Karpas-422 (cell line): Measurements from ENCODE around the gene UBP1. TPM values are rescaled to one million over a fixed set of nuclear protein-coding genes. Genes with fewer than 3 reads are reported as not detected.
A peak's percentile ranks its signal among the peaks of the same experiment; 100 is the strongest.
"Not testable (repeated sequence)": the region's sequence is repeated elsewhere in the genome, so short reads cannot be mapped to it uniquely, and the experiment has no call there.

Experiments
- DNase-seq: peaks from one replicate; pipeline ENCODE4 v3.0.0-alpha.2; 2015
- H2AFZ ChIP-seq: fragments of 200-600 bp; sonication (generic); 2 replicates; pipeline ENCODE4 v1.6.1; 2014; ENCODE audit warnings: antibody characterized with exemption, low read length, mixed read lengths
- H3K27ac ChIP-seq: fragments of 200-600 bp; sonication (generic); 2 replicates; pipeline ENCODE4 v1.5.1; 2014; ENCODE audit warnings: mild to moderate bottlenecking, low read length, moderate library complexity
- H3K27me3 ChIP-seq: fragments of 200-600 bp; sonication (generic); 2 replicates; pipeline ENCODE4 v1.6.1; 2014; ENCODE audit warnings: low read length, mixed read lengths
- H3K36me3 ChIP-seq: fragments of 200-600 bp; sonication (generic); 2 replicates; pipeline ENCODE4 v1.6.1; 2014; ENCODE audit warnings: low read length, mixed read lengths; ENCODE audit not compliant: insufficient read depth
- H3K4me1 ChIP-seq: fragments of 200-600 bp; sonication (generic); 2 replicates; pipeline ENCODE4 v1.6.1; 2014; ENCODE audit warnings: mild to moderate bottlenecking, low read length, mixed read lengths
- H3K4me2 ChIP-seq: fragments of 200-600 bp; sonication (generic); 2 replicates; pipeline ENCODE4 v1.6.1; 2014; ENCODE audit warnings: low read length, low read depth, mild to moderate bottlenecking; ENCODE audit not compliant: poor library complexity, severe bottlenecking
- H3K4me3 ChIP-seq: fragments of 200-600 bp; sonication (generic); 2 replicates; pipeline ENCODE4 v1.5.1; 2014; ENCODE audit warnings: mild to moderate bottlenecking, antibody characterized with exemption, low read length, mixed read lengths
- H3K79me2 ChIP-seq: fragments of 200-600 bp; sonication (generic); 2 replicates; pipeline ENCODE4 v1.6.1; 2014; ENCODE audit warnings: mild to moderate bottlenecking, low read length, mixed read lengths
- H3K9ac ChIP-seq: fragments of 200-600 bp; sonication (generic); 2 replicates; pipeline ENCODE4 v1.6.0; 2014; ENCODE audit warnings: low read length
- H3K9me2 ChIP-seq: fragments of 200-600 bp; sonication (generic), shearing (Covaris generic); replicated peaks from 2 replicates; pipeline ENCODE4 v1.6.0; 2014; ENCODE audit warnings: mild to moderate bottlenecking, low read length, moderate library complexity; ENCODE audit not compliant: insufficient read depth
- H3K9me3 ChIP-seq: fragments of 300-700, 200-600 bp; sonication (generic); 2 replicates; pipeline ENCODE4 v1.6.1; 2014; ENCODE audit warnings: low read length, mixed read lengths
- H4K20me1 ChIP-seq: fragments of 200-600 bp; sonication (generic); 2 replicates; pipeline ENCODE4 v1.6.1; 2014; ENCODE audit warnings: mild to moderate bottlenecking, antibody characterized with exemption, low read length, low read depth; ENCODE audit not compliant: insufficient read depth
- small RNA-seq: library from RNA; depleted of rRNA; stranded (forward); fragments of <200 nt; gene quantifications from one replicate; pipeline ENCODE3, GENCODE V24; 2014
- total RNA-seq: library from RNA; depleted of rRNA; stranded (reverse); fragments of >200 nt; shearing (Covaris generic); gene quantifications from 2 replicates; pipeline ENCODE4 v1.2.3, GENCODE V29; 2014; ENCODE audit warnings: low replicate concordance; rRNA removed

Gene UBP1
- total RNA-seq, 1 experiment from 2014 or later = 95.7 TPM

DNA sequence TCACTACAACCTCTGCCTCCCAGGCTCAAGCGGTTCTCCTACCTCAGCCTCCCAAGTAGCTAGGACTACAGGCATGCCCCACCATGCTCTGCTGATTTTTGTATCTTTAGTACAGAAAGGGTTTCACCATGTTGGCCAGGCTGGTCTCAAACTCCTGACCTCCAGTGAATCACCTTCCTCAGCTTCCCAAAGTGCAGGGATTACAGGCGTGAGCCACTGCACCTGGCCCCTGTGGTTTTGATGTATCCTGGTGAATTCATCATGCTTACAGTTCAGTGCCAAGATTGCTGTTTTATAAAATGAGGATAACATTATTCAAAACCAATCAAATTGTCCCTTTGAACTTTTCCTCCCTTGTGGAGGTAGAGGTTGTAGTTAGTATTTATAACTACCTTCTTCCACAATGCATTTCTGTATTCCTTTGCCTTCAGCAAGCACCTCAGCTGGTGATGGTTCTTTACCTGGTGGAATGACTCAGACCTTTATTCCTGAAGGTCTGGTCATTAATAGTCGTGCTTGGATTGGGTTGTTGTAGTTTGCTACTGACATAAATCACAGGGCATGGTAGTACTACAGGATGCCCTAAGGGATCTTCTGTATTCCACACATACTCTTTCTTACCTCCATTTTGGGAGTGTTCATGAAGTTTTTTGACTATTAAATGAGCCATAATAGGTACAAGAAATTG, 76.9 kb downstream of the UBP1 start:
- Histone ChIP-seq H3K9me2 (no peaks in the 10 kb centered on the region), H3K27me3 (no peaks in the 10 kb centered on the region; the same call in 1 of the 2 replicates), H2AFZ (no peak overlapping the region), H3K9ac (no peak overlapping the region), H3K36me3 (no peaks in the 10 kb centered on the region), H3K27ac (no peak overlapping the region), H4K20me1 (no peaks in the 10 kb centered on the region), H3K4me1 (no peaks in the 10 kb centered on the region), H3K4me2 (no peak overlapping the region), H3K79me2 (no peaks in the 10 kb centered on the region), H3K9me3 (no peaks in the 10 kb centered on the region), H3K4me3 (no peak overlapping the region)
- no peak for DNase-seq

DNA sequence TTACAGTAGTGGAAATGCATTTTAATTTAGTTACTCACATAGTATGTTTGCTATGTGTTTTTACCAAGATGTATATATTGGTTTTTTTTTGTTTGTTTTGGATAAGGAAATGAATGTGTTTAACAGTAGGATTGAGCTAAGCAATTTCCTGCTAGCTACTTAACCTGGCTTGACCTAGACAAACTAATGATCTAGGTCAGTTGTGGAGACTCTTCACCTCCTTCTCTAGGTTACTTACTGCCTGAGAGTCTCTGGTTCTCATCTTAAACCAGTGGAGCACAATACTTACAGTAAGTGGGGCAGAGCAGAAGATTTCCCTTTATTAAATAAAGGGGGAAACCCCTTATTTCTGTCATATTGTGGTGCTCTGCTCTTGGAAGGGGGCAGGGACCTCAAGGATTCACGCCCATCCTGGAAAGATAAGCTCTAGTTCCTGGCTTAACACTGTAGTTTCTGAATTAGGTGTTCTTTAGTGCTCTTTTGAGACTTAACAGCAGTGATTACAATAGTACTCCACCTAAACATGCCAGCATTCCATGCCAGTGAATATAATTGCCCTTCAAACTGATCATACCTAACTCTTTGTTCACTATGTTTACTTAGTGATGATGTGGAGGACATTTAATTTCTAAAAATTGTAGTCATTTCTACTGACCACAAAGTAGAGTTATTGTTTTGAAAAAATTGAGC, 79.9 kb downstream of the UBP1 start:
- Histone ChIP-seq H3K4me2 (no peak overlapping the region), H3K9ac (no peak overlapping the region)
- no peak for DNase-seq

GRCh38 chr3:33358172-33358781, 81.9 kb downstream of the UBP1 start:
- H3K27me3 ChIP-seq = no peaks in the 10 kb centered on the region
- H3K9me2 ChIP-seq = no peaks in the 10 kb centered on the region
- DNase-seq = no peak
- H3K27ac ChIP-seq = no peak overlapping the region
- no peaks in the 10 kb centered on the region; the same call in 1 of the 2 replicates for H3K4me1 ChIP-seq
- no peak overlapping the region for H2AFZ ChIP-seq
- H4K20me1 ChIP-seq = no peaks in the 10 kb centered on the region
- H3K9ac ChIP-seq = no peak overlapping the region
- no peak overlapping the region for H3K4me2 ChIP-seq
- H3K79me2 ChIP-seq = no peaks in the 10 kb centered on the region
- no peaks in the 10 kb centered on the region for H3K9me3 ChIP-seq
- H3K36me3 ChIP-seq = no peaks in the 10 kb centered on the region
- no peak overlapping the region for H3K4me3 ChIP-seq

More for the DNA sequence above, 79.9 kb downstream of the UBP1 start:
- no peak overlapping the region for H2AFZ ChIP-seq
- no peak overlapping the region for H3K4me3 ChIP-seq
- no peaks in the 10 kb centered on the region for H3K9me2 ChIP-seq
- no peaks in the 10 kb centered on the region; the same call in 1 of the 2 replicates for H3K4me1 ChIP-seq
- no peaks in the 10 kb centered on the region for H3K36me3 ChIP-seq
- H3K9me3 ChIP-seq = no peaks in the 10 kb centered on the region
- H3K79me2 ChIP-seq = no peaks in the 10 kb centered on the region
- no peaks in the 10 kb centered on the region for H3K27me3 ChIP-seq
- no peak overlapping the region for H3K27ac ChIP-seq
- no peaks in the 10 kb centered on the region for H4K20me1 ChIP-seq

DNA sequence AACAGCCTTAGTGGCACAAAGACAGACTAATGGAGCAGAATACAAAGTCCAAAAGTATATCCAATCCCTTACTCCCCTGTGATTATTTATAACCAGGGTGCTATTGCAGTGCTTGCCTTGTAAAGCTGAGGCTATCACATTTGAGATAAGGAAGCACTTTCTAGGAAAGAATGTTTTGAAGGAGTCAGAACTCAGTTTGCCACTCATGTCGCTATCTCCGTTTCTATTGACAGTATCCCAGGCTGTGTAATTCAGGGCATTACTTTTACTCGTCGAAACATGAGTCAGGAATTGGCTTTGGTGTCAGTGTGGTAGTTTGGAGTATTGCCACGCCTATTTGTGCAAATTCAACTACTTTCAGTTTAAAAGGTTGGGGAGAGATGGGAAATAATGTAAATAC, 84.6 kb downstream of the UBP1 start:
- Histone ChIP-seq H2AFZ (no peak overlapping the region), H4K20me1 (no peaks in the 10 kb centered on the region), H3K9me3 (no peaks in the 10 kb centered on the region), H3K27ac (no peak overlapping the region), H3K36me3 (no peaks in the 10 kb centered on the region), H3K9me2 (no peaks in the 10 kb centered on the region), H3K9ac (no peak overlapping the region), H3K4me3 (no peak overlapping the region), H3K79me2 (no peaks in the 10 kb centered on the region), H3K4me2 (peak overlapping the region; percentile 27), H3K27me3 (no peaks in the 10 kb centered on the region), H3K4me1 (no peaks in the 10 kb centered on the region; the same call in 1 of the 2 replicates)
- no peak for DNase-seq

GRCh38 chr3:33339758-33340157, 100.4 kb downstream of the UBP1 start:
- Histone ChIP-seq H3K4me1 (no peaks in the 10 kb centered on the region), H3K27ac (no peak overlapping the region), H3K9me2 (no peaks in the 10 kb centered on the region), H3K4me2 (no peak overlapping the region), H4K20me1 (no peaks in the 10 kb centered on the region), H2AFZ (no peak overlapping the region), H3K9ac (no peak overlapping the region), H3K4me3 (no peak overlapping the region), H3K79me2 (no peaks in the 10 kb centered on the region), H3K27me3 (no peaks in the 10 kb centered on the region), H3K36me3 (no peaks in the 10 kb centered on the region), H3K9me3 (no peaks in the 10 kb centered on the region)
- DNase-seq = no peak

GRCh38 chr3:33338936-33339465, 101.2 kb downstream of the UBP1 start:
- not testable (repeated sequence) for H3K4me2 ChIP-seq, H3K27me3 ChIP-seq, H3K9me3 ChIP-seq, H3K27ac ChIP-seq, DNase-seq, H3K9ac ChIP-seq, H3K4me1 ChIP-seq, H3K36me3 ChIP-seq, H3K79me2 ChIP-seq, H3K9me2 ChIP-seq, H3K4me3 ChIP-seq, H2AFZ ChIP-seq, H4K20me1 ChIP-seq

Small RNA genes lying within 50 kb of the gene (small RNA-seq; reads per million reads assigned to genes)
- not detected for gene RNU7-110P

Other genes with a start within 250 kb of the UBP1 start
- gene SUSD5, start 221.6 kb downstream of the UBP1 start, total RNA-seq = not detected in 2 replicates
- gene FBXL2, start 163.0 kb downstream of the UBP1 start, total RNA-seq = not detected in 2 replicates